H9 (cell line): Measurements from ENCODE around the gene GATA3. TPM values are rescaled to one million over a fixed set of nuclear protein-coding genes. Genes with fewer than 3 reads are reported as not detected.

ENCODE experiments used
- DNase-seq: peaks from one replicate; pipeline ENCODE4 v3.0.0-alpha.2; 2017
- H2AFZ ChIP-seq: one replicate; pipeline ENCODE4 v1.6.1; 2013; ENCODE audit warnings: mild to moderate bottlenecking, low read length, control low read depth, moderate library complexity
- H2AK5ac ChIP-seq: 2 replicates; pipeline ENCODE4 v1.6.1; 2013; ENCODE audit warnings: low read length, control low read depth, mixed read lengths; ENCODE audit not compliant: insufficient read length
- H2BK120ac ChIP-seq: one replicate; pipeline ENCODE4 v1.6.1; 2013; ENCODE audit warnings: low read depth, mild to moderate bottlenecking, low read length, control low read depth, inconsistent platforms; ENCODE audit not compliant: poor library complexity, severe bottlenecking
- H2BK12ac ChIP-seq: 2 replicates; pipeline ENCODE4 v1.6.1; 2013; ENCODE audit warnings: low read length, control low read depth, mixed read lengths, low read depth; ENCODE audit not compliant: insufficient read length
- H2BK15ac ChIP-seq: 2 replicates; pipeline ENCODE4 v1.6.1; 2013; ENCODE audit warnings: low read depth, low read length, control low read depth
- H2BK20ac ChIP-seq: one replicate; pipeline ENCODE4 v1.6.1; 2013; ENCODE audit warnings: low read depth, mild to moderate bottlenecking, low read length, control low read depth, inconsistent platforms; ENCODE audit not compliant: poor library complexity, severe bottlenecking
- H2BK5ac ChIP-seq: 2 replicates; pipeline ENCODE4 v1.6.1; 2013; ENCODE audit warnings: low read length, control low read depth, mixed read lengths; ENCODE audit not compliant: insufficient read length
- H3K14ac ChIP-seq: 2 replicates; pipeline ENCODE4 v1.6.1; 2013; ENCODE audit warnings: low read length, control low read depth; ENCODE audit not compliant: insufficient read depth
- H3K18ac ChIP-seq: 2 replicates; pipeline ENCODE4 v1.6.1; 2013; ENCODE audit warnings: low read depth, mild to moderate bottlenecking, mixed read lengths, low read length, control low read depth; ENCODE audit not compliant: insufficient read length
- H3K23ac ChIP-seq: 2 replicates; pipeline ENCODE4 v1.6.1; 2013; ENCODE audit warnings: low read length, control low read depth, mixed read lengths, low read depth; ENCODE audit not compliant: insufficient read length
- H3K23me2 ChIP-seq: 2 replicates; pipeline ENCODE4 v1.6.1; 2013; ENCODE audit warnings: low read depth, mild to moderate bottlenecking, mixed read lengths, low read length, control low read depth; ENCODE audit not compliant: insufficient read length, poor library complexity, severe bottlenecking
- H3K27ac ChIP-seq: 2 replicates; pipeline ENCODE4 v1.5.1; 2013; ENCODE audit warnings: low read length, control low read depth, mixed read lengths, low read depth; ENCODE audit not compliant: insufficient read length
- H3K27me3 ChIP-seq: 2 replicates; pipeline ENCODE4 v1.6.1; 2013; ENCODE audit warnings: low read length, control low read depth, inconsistent platforms; ENCODE audit not compliant: insufficient read depth
- H3K4ac ChIP-seq: 2 replicates; pipeline ENCODE4 v1.6.1; 2013; ENCODE audit warnings: low read depth, mild to moderate bottlenecking, control low read depth, inconsistent platforms, low read length, moderate library complexity
- H3K4me1 ChIP-seq: 2 replicates; pipeline ENCODE4 v1.6.1; 2013; ENCODE audit warnings: low read length, control low read depth, inconsistent platforms; ENCODE audit not compliant: insufficient read depth
- H3K4me2 ChIP-seq: 2 replicates; pipeline ENCODE4 v1.6.1; 2013; ENCODE audit warnings: low read length, control low read depth, mixed read lengths; ENCODE audit not compliant: insufficient read length, insufficient read depth
- H3K56ac ChIP-seq: 2 replicates; pipeline ENCODE4 v1.6.1; 2013; ENCODE audit warnings: low read depth, mild to moderate bottlenecking, mixed read lengths, low read length, control low read depth; ENCODE audit not compliant: insufficient read length
- H3K79me1 ChIP-seq: 2 replicates; pipeline ENCODE4 v1.6.1; 2013; ENCODE audit warnings: low read depth, mild to moderate bottlenecking, moderate library complexity, low read length, control low read depth, inconsistent platforms; ENCODE audit not compliant: insufficient read depth, poor library complexity, severe bottlenecking
- H3K79me2 ChIP-seq: 2 replicates; pipeline ENCODE4 v1.6.1; 2013; ENCODE audit warnings: low read length, control low read depth, inconsistent platforms; ENCODE audit not compliant: insufficient read depth
- H3K9ac ChIP-seq: 2 replicates; pipeline ENCODE4 v1.6.1; 2013; ENCODE audit warnings: low read length, control low read depth, mixed read lengths; ENCODE audit not compliant: insufficient read length; ENCODE audit errors: extremely low read depth
- H3K9me3 ChIP-seq: one replicate; pipeline ENCODE4 v1.6.1; 2013; ENCODE audit warnings: low read depth, low read length, inconsistent platforms; ENCODE audit not compliant: control insufficient read depth
- H3T11ph ChIP-seq: one replicate; pipeline ENCODE4 v1.6.1; 2013; ENCODE audit warnings: mild to moderate bottlenecking, low read length, control low read depth, inconsistent platforms
- H4K20me1 ChIP-seq: one replicate; pipeline ENCODE4 v1.6.1; 2013; ENCODE audit not compliant: control insufficient read depth, insufficient read length, insufficient read depth
- H4K5ac ChIP-seq: 2 replicates; pipeline ENCODE4 v1.6.1; 2013; ENCODE audit warnings: low read depth, mild to moderate bottlenecking, mixed read lengths, low read length, control low read depth; ENCODE audit not compliant: insufficient read length
- H4K8ac ChIP-seq: replicated peaks from 2 replicates; pipeline ENCODE4 v1.6.1; 2013; ENCODE audit warnings: low read length, control low read depth, mixed read lengths, low read depth; ENCODE audit not compliant: insufficient read length
- H4K91ac ChIP-seq: 2 replicates; pipeline ENCODE4 v1.6.1; 2013; ENCODE audit warnings: low read depth, mild to moderate bottlenecking, moderate library complexity, mixed read lengths, low read length, control low read depth; ENCODE audit not compliant: insufficient read length
- H3K27ac Mint-ChIP-seq, 3 experiments: 2 replicates in 2 of 3; 3 replicates in 1 of 3; pipeline ENCODE4 v1.8.0; 2020 to 2021; ENCODE audit warnings: mixed read lengths in 3 of 3, mild to moderate bottlenecking in 1 of 3, moderate library complexity in 1 of 3
- H3K27me3 Mint-ChIP-seq: 2 replicates; pipeline ENCODE4 v1.8.0; 2021; ENCODE audit warnings: low read depth, mild to moderate bottlenecking, moderate library complexity, mixed read lengths
- H3K36me3 Mint-ChIP-seq, 3 experiments: 2 replicates in 2 of 3; 3 replicates in 1 of 3; pipeline ENCODE4 v1.8.0; 2020 to 2021; ENCODE audit warnings: low read depth in 3 of 3, mixed read lengths in 3 of 3; ENCODE audit not compliant: insufficient read depth in 1 of 3
- H3K4me1 Mint-ChIP-seq, 2 experiments: 2 replicates each; pipeline ENCODE4 v1.8.0; 2020; ENCODE audit warnings: mixed read lengths in 2 of 2
- H3K4me3 Mint-ChIP-seq, 2 experiments: 2 replicates in 1 of 2; 3 replicates in 1 of 2; pipeline ENCODE4 v1.8.0; 2020 to 2021; ENCODE audit warnings: mild to moderate bottlenecking in 2 of 2, mixed read lengths in 2 of 2, moderate library complexity in 1 of 2
- H3K9me3 Mint-ChIP-seq, 2 experiments: 2 replicates in 1 of 2; 3 replicates in 1 of 2; pipeline ENCODE4 v1.8.0; 2020; ENCODE audit warnings: mild to moderate bottlenecking in 2 of 2, mixed read lengths in 2 of 2, moderate library complexity in 1 of 2
- CTCF ChIP-seq: fragments of 200-600 bp; sonication (generic); conservative IDR thresholded peaks from 3 replicates; pipeline ENCODE4 v1.8.0; 2021; ENCODE audit warnings: antibody characterized with exemption, mild to moderate bottlenecking
- WGBS: extraction: QIAGEN DNeasy Blood & Tissue Kit; methylation state at CpG from one replicate; pipeline ENCODE4 v1.1.7; 2013; ENCODE audit warnings: missing lambda C conversion rate, low lambda C conversion rate, mixed read lengths; ENCODE audit not compliant: insufficient read length; ENCODE audit errors: extremely low coverage; 5-methylcytosine and 5-hydroxymethylcytosine counted together
- total RNA-seq: library from RNA; stranded (reverse); gene quantifications from 2 replicates; pipeline ENCODE4 v1.2.1, GENCODE V29; 2021

Gene GATA3
- total RNA-seq, 1 experiment from 2014 or later, result 0.31 TPM

- H3K4me3 Mint-ChIP-seq, result no peak overlapping the region
- no CpG with 5 or more reads among the region's 3 CpGs for WGBS
- H3K27me3 Mint-ChIP-seq, result peaks cover 15% of the 10 kb centered on the region
- Histone ChIP-seq H3K79me2 (no peaks in the 10 kb centered on the region), H3K4ac (no peak overlapping the region), H3K14ac (no peak overlapping the region), H2BK12ac (no peak overlapping the region), H3K18ac (no peak overlapping the region), H2BK120ac (no peak overlapping the region), H4K8ac (no peak overlapping the region), H2AFZ (no peak overlapping the region), H3K79me1 (no peaks in the 10 kb centered on the region), H2BK15ac (no peak overlapping the region), H4K20me1 (no peaks in the 10 kb centered on the region), H3K27me3 (no peaks in the 10 kb centered on the region; the same call in 1 of the 2 replicates), H3K4me2 (no peak overlapping the region), H3K4me1 (peaks cover 3% of the 10 kb centered on the region; the same call in 1 of the 2 replicates), H3K23me2 (no peaks in the 10 kb centered on the region), H3K9me3 (no peaks in the 10 kb centered on the region), H2BK5ac (no peak overlapping the region), H3T11ph (no peak overlapping the region), H3K23ac (no peak overlapping the region), H3K9ac (no peak overlapping the region), H3K56ac (no peak overlapping the region), H4K5ac (no peak overlapping the region), H2BK20ac (no peak overlapping the region), H2AK5ac (no peak overlapping the region), H3K27ac (no peak overlapping the region), H4K91ac (no peak overlapping the region)
- H3K9me3 Mint-ChIP-seq, result no peaks in the 10 kb centered on the region
- TF ChIP-seq CTCF, result no peak
- H3K36me3 Mint-ChIP-seq, result no peaks in the 10 kb centered on the region
- no peak overlapping the region for H3K27ac Mint-ChIP-seq
- peaks cover 24 to 28% of the 10 kb centered on the region in 2 experiments for H3K4me1 Mint-ChIP-seq
- no peak for DNase-seq
Observed at GRCh38 chr10:8079126-8079525, 24.6 kb downstream of the GATA3 start.
